ENCODE results near the gene VAC14. TPM values are rescaled to one million over a fixed set of nuclear protein-coding genes. Genes with fewer than 3 reads are reported as not detected.

Gene VAC14
- total RNA-seq, 1 experiment from 2014 or later: 35.3 TPM

GRCh38 chr16:70688246-70688742 is 112.7 kb downstream of the VAC14 start (continued):
- TF ChIP-seq REST (IDR thresholded peaks at IDR 0.05; ENCODE audit: low read depth): no peak
- TF ChIP-seq SRF (IDR thresholded peaks at IDR 0.05; ENCODE audit: low read depth): no peak

GRCh38 chr16:70687671-70688245 is 113.2 kb downstream of the VAC14 start:
- peak overlapping the region; percentile 51; the same call in 1 of the 2 replicates for H3K27ac ChIP-seq (ENCODE audit: low read depth, low read length)
- no peak for ATAC-seq
- H3K9me3 ChIP-seq (ENCODE audit: control insufficient read depth in 1 of 2, insufficient read depth in 1 of 2, low read depth in 1 of 2, low read length in 2 of 2): no peaks in the 10 kb centered on the region
- no peak for DNase-seq (ENCODE audit: low read depth, low spot score)
- H3K9ac ChIP-seq (ENCODE audit: low read length): no peak overlapping the region
- H2AFZ ChIP-seq (ENCODE audit: low read depth, low read length, poor library complexity, severe bottlenecking): no peak overlapping the region
- H3K36me3 ChIP-seq (ENCODE audit: control insufficient read depth in 1 of 2, insufficient read depth in 2 of 2, low read length in 2 of 2): 0 out of 4 replicates have a peak, but pooled peaks cover 0 to 4% of the 10 kb centered on the region in 2 experiments
- H3K4me3 ChIP-seq (replicated peaks in 1 of 2; ENCODE audit: low read depth in 1 of 2, low read length in 2 of 2): no peak overlapping the region
- peaks cover 39 to 76% of the 10 kb centered on the region in 2 experiments for H3K4me1 ChIP-seq (ENCODE audit: control insufficient read depth in 1 of 2, insufficient read depth in 2 of 2, low read length in 2 of 2)
- POLR2A ChIA-PET: interaction anchor here (0.8 to 1.3 kb wide), 2 partner anchors 59 to 113 kb away, joined by 3 to 4 read pairs; partner anchors contain the start of gene VAC14
- H3K79me2 ChIP-seq (ENCODE audit: insufficient read depth, low read length): peaks cover 27% of the 10 kb centered on the region
- intact Hi-C loops (cut with micrococcal nuclease): no loop called here
- CTCF ChIA-PET: interaction anchor here (1.2 to 1.9 kb wide), 2 partner anchors 51 to 83 kb away, joined by 3 to 11 read pairs; no protein-coding TSS in a partner anchor
- H3K27me3 ChIP-seq (ENCODE audit: insufficient read depth, low read length): no peaks in the 10 kb centered on the region
- BruUV-seq (replicated peaks): no TSS peak
- RAD21 ChIA-PET (ENCODE audit: low non-redundant PET in 1 of 2, low total read pairs in 2 of 2, uncharacterized antibody in 2 of 2, unreplicated experiment in 2 of 2): interaction anchor here (1.3 to 2.1 kb wide), 2 partner anchors 59 to 83 kb away, joined by 4 to 6 read pairs; no protein-coding TSS in a partner anchor
- no peaks in the 10 kb centered on the region for H4K20me1 ChIP-seq (ENCODE audit: insufficient read depth)
- no peaks in the 10 kb centered on the region for H3K9me2 ChIP-seq (ENCODE audit: insufficient read depth)
- H3K4me2 ChIP-seq (ENCODE audit: low read length): no peak overlapping the region
- TF ChIP-seq REST (IDR thresholded peaks at IDR 0.05; ENCODE audit: low read depth) (no peak), ELF1 (IDR thresholded peaks at IDR 0.05; ENCODE audit: borderline replicate concordance, low read depth) (no peak), TCF7L2 (IDR thresholded peaks at IDR 0.05; ENCODE audit: borderline replicate concordance, extremely low read depth, insufficient read depth, insufficient read length) (no peak), YY1 (IDR thresholded peaks at IDR 0.05; ENCODE audit: extremely low read depth, insufficient replicate concordance, low read depth, low read length) (no peak), ZFX (IDR thresholded peaks at IDR 0.05) (no peak), CTCF (IDR thresholded peaks at IDR 0.05 in 2 of 3, conservative IDR thresholded peaks at IDR 0.05 in 1 of 3; ENCODE audit: borderline replicate concordance in 1 of 3, insufficient read depth in 1 of 3, low read depth in 2 of 3, low read length in 2 of 3) (no peak), ZNF274 (IDR thresholded peaks at IDR 0.05; ENCODE audit: low read depth, low read length) (no peak), SP1 (IDR thresholded peaks at IDR 0.05; ENCODE audit: low read depth) (no peak), EGR1 (IDR thresholded peaks at IDR 0.05; ENCODE audit: low read depth) (no peak)
